Left lung (tissue), 10 donors: Measurements from ENCODE around the gene CAMK2A. TPM values are rescaled to one million over a fixed set of nuclear protein-coding genes. Genes with fewer than 3 reads are reported as not detected.
A peak's percentile ranks its signal among the peaks of the same experiment; 100 is the strongest.
"Not testable (repeated sequence)": the region's sequence is repeated elsewhere in the genome, so short reads cannot be mapped to it uniquely, and the experiment has no call there.

ENCODE experiments used
- ATAC-seq: fragments of 200-7000 bp; cut with Tn5 transposase; one replicate; pipeline ENCODE4 v1.9.1; 2020; ENCODE audit warnings: moderate library complexity
- DNase-seq, 4 donors: peaks; one replicate each; pipeline ENCODE4 v3.0.0-alpha.2; 2013 to 2020
- H3K27ac ChIP-seq, 2 donors: fragments of 200-600 bp; sonication (generic) in 1 of 2; one replicate each; pipeline versions ENCODE4 v1.5.0 to v1.8.0; 2020 to 2021
- H3K27me3 ChIP-seq, 2 donors: fragments of 200-600 bp; sonication (generic) in 1 of 2; one replicate each; pipeline versions ENCODE4 v1.5.0 to v1.8.0; 2020 to 2021
- H3K36me3 ChIP-seq, 2 donors: fragments of 200-600 bp; sonication (generic) in 1 of 2; one replicate each; pipeline versions ENCODE4 v1.5.0 to v1.8.0; 2020 to 2021
- H3K4me1 ChIP-seq, 2 donors: fragments of 200-600 bp; one replicate each; pipeline ENCODE4 v1.8.0; 2021
- H3K4me3 ChIP-seq, 2 donors: fragments of 200-600 bp; sonication (generic) in 1 of 2; one replicate each; pipeline versions ENCODE4 v1.5.0 to v1.8.0; 2020 to 2021; ENCODE audit warnings: mild to moderate bottlenecking in 1 of 2
- H3K9me3 ChIP-seq, 2 donors: fragments of 200-600 bp; sonication (generic) in 1 of 2; one replicate each; pipeline versions ENCODE4 v1.5.0 to v1.8.0; 2020 to 2021
- intact Hi-C, 2 donors: fragments of 100-400 bp; cut with DNase I; formaldehyde crosslinking; loops; one replicate each; pipeline versions ENCODE4 v1.11.2 to v1.14.2; 2022
- polyA plus RNA-seq, 6 donors: library from polyadenylated mRNA; unstranded; fragments of 120-200 nt; gene quantifications; one replicate each; pipeline ENCODE4 v1.2.1, GENCODE V29; 2013; ENCODE audit not compliant: insufficient read length in 6 of 6
- total RNA-seq, 2 donors: library from RNA; stranded (reverse); fragmentation: NEBNext Ultra II Directional; extraction: Animal tissue kit (Norgen Biotek cat#: 25700); gene quantifications; one replicate each; pipeline ENCODE4 v1.2.1, GENCODE V29; 2021
- TF ChIP-seq, protein P1 (sequence below), 2 donors: fragments of 200-600 bp; sonication (generic) in 1 of 2; IDR thresholded peaks; one replicate each; pipeline versions ENCODE4 v1.5.0 to v1.8.0; 2021; ENCODE audit warnings: antibody characterized with exemption in 2 of 2
- donor health status: DM: no; HTN: yes; CAD: no.
- donor health status: DM: no; HTN: no; CAD: no.

CAMK2A gene
- total and polyA plus RNA-seq, 8 donors: 0.64 to 5.8 (median 4.7) TPM

DNA sequence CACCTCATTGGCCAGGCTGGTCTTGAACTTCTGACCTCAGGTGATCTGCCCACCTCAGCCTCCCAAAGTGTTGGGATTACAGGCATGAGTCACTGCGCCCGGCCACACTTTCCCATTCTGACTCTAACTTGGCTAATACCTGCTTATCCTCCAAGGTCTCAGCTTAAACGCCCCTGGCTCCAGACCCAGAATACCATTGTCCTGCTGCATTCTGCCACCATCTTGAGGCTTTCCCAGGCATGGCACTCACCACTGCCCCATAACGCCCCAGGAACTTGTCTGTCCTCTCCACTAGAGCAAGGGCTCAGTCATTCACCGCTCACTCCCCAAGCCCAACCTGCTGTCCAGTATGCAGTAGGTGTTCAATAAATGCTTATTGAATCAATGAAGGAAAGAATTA lies 39.8 kb downstream of the CAMK2A start:
- H3K27me3 ChIP-seq: peaks cover 0 to 11% of the 10 kb centered on the region in 2 donors
- no peak overlapping the region for H3K27ac ChIP-seq
- TF ChIP-seq, protein P1, sequence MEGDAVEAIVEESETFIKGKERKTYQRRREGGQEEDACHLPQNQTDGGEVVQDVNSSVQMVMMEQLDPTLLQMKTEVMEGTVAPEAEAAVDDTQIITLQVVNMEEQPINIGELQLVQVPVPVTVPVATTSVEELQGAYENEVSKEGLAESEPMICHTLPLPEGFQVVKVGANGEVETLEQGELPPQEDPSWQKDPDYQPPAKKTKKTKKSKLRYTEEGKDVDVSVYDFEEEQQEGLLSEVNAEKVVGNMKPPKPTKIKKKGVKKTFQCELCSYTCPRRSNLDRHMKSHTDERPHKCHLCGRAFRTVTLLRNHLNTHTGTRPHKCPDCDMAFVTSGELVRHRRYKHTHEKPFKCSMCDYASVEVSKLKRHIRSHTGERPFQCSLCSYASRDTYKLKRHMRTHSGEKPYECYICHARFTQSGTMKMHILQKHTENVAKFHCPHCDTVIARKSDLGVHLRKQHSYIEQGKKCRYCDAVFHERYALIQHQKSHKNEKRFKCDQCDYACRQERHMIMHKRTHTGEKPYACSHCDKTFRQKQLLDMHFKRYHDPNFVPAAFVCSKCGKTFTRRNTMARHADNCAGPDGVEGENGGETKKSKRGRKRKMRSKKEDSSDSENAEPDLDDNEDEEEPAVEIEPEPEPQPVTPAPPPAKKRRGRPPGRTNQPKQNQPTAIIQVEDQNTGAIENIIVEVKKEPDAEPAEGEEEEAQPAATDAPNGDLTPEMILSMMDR (IDR thresholded peaks at IDR 0.05): no peak
- intact Hi-C loops: no loop called here
- H3K4me1 ChIP-seq: no peaks in the 10 kb centered on the region
- H3K9me3 ChIP-seq: no peaks in the 10 kb centered on the region
- H3K4me3 ChIP-seq: no peak overlapping the region
- no peak for DNase-seq
- ATAC-seq: no peak
- no peaks in the 10 kb centered on the region for H3K36me3 ChIP-seq

GRCh38 chr5:150248946-150249345 lies 40.6 kb downstream of the CAMK2A start:
- peak in 1 of 4 donors; percentile 40 for DNase-seq
- H3K9me3 ChIP-seq: no peaks in the 10 kb centered on the region
- no peak overlapping the region for H3K27ac ChIP-seq
- peaks cover 0 to 11% of the 10 kb centered on the region in 2 donors for H3K27me3 ChIP-seq
- H3K4me3 ChIP-seq: no peak overlapping the region
- no peaks in the 10 kb centered on the region for H3K4me1 ChIP-seq
- H3K36me3 ChIP-seq: no peaks in the 10 kb centered on the region
- ATAC-seq: no peak
- TF ChIP-seq, protein P1 (IDR thresholded peaks at IDR 0.05): no peak
- intact Hi-C loops: no loop called here

- H3K36me3 ChIP-seq, H3K27ac ChIP-seq, H3K4me1 ChIP-seq, H3K4me3 ChIP-seq, intact Hi-C loops, ATAC-seq, H3K9me3 ChIP-seq, DNase-seq: not testable (repeated sequence)
- H3K27me3 ChIP-seq: peaks cover 0 to 11% of the 10 kb centered on the region in 2 donors
Measured at GRCh38 chr5:150248493-150248892, 41.1 kb downstream of the CAMK2A start.

- Histone ChIP-seq H3K4me3 (no peak overlapping the region), H3K36me3 (no peaks in the 10 kb centered on the region), H3K27me3 (peaks cover 0 to 11% of the 10 kb centered on the region in 2 donors), H3K4me1 (no peaks in the 10 kb centered on the region), H3K9me3 (no peaks in the 10 kb centered on the region), H3K27ac (no peak overlapping the region)
- ATAC-seq (no peak), DNase-seq (peak in 1 of 4 donors; percentile 50)
- TF ChIP-seq, protein P1 (IDR thresholded peaks at IDR 0.05): no peak
- intact Hi-C loops: no loop called here
Measured at GRCh38 chr5:150247726-150248125, 41.8 kb downstream of the CAMK2A start.

DNA sequence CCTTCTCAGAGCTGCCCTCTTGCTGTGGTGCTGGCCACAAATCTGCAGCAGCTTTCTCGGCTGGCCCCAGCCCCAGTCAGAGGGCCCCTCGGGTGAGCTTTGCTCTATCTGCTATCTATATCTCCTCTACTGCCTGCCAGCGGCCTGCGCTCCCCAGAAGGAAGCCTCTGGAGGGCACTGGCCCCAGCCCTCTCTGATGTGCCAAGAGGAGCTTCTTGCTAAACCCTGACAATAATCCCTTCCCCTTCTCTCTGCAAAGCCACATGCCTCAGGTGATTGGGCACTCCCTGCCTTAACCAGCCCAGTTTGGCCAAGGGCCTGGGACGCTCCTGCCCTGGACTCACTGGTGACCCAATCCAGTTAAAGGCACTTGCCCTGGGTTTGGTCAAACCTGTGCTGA lies 42.7 kb downstream of the CAMK2A start:
- Histone ChIP-seq H3K4me1 (no peaks in the 10 kb centered on the region), H3K9me3 (no peaks in the 10 kb centered on the region), H3K4me3 (no peak overlapping the region), H3K36me3 (no peaks in the 10 kb centered on the region), H3K27me3 (peaks cover 0 to 11% of the 10 kb centered on the region in 2 donors), H3K27ac (no peak overlapping the region)
- DNase-seq (peak in 1 of 4 donors; percentile 67), ATAC-seq (no peak)
- intact Hi-C loops: no loop called here
- TF ChIP-seq, protein P1 (IDR thresholded peaks at IDR 0.05): no peak

DNA sequence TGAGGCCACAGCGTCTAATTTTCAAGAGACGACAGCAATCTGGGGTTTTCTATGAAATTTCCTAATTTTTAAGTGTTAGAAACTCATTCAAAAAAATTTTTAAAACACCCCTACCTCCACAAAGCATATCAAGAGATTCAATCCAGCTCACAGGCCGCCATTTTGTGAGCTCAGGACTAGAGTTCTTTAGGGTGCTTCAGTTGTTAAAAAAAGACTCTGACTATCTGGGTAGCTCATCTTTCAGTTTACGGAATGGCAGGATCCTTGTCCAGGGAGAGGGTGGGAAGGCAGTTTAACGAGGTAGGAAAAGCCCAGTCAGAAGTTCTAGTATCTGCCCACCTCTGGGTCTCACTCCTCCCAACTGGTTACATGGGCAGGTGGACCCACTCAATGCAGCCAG lies 43.1 kb downstream of the CAMK2A start:
- no peak overlapping the region for H3K27ac ChIP-seq
- no peak for DNase-seq
- TF ChIP-seq, protein P1 (IDR thresholded peaks at IDR 0.05): no peak
- no peaks in the 10 kb centered on the region for H3K9me3 ChIP-seq
- H3K4me3 ChIP-seq: no peak overlapping the region
- no peak for ATAC-seq
- intact Hi-C loops: no loop called here
- H3K27me3 ChIP-seq: peaks cover 0 to 11% of the 10 kb centered on the region in 2 donors
- H3K36me3 ChIP-seq: no peaks in the 10 kb centered on the region
- no peaks in the 10 kb centered on the region for H3K4me1 ChIP-seq
